H9 (cell line): ENCODE data around the gene DLST. TPM values are rescaled to one million over a fixed set of nuclear protein-coding genes. Genes with fewer than 3 reads are reported as not detected.

Experiments
- DNase-seq: peaks from one replicate; pipeline ENCODE4 v3.0.0-alpha.2; 2017
- H2AFZ ChIP-seq: one replicate; pipeline ENCODE4 v1.6.1; 2013; ENCODE audit warnings: mild to moderate bottlenecking, low read length, control low read depth, moderate library complexity
- H2AK5ac ChIP-seq: 2 replicates; pipeline ENCODE4 v1.6.1; 2013; ENCODE audit warnings: low read length, control low read depth, mixed read lengths; ENCODE audit not compliant: insufficient read length
- H2BK120ac ChIP-seq: one replicate; pipeline ENCODE4 v1.6.1; 2013; ENCODE audit warnings: low read depth, mild to moderate bottlenecking, low read length, control low read depth, inconsistent platforms; ENCODE audit not compliant: poor library complexity, severe bottlenecking
- H2BK12ac ChIP-seq: 2 replicates; pipeline ENCODE4 v1.6.1; 2013; ENCODE audit warnings: low read length, control low read depth, mixed read lengths, low read depth; ENCODE audit not compliant: insufficient read length
- H2BK15ac ChIP-seq: 2 replicates; pipeline ENCODE4 v1.6.1; 2013; ENCODE audit warnings: low read depth, low read length, control low read depth
- H2BK20ac ChIP-seq: one replicate; pipeline ENCODE4 v1.6.1; 2013; ENCODE audit warnings: low read depth, mild to moderate bottlenecking, low read length, control low read depth, inconsistent platforms; ENCODE audit not compliant: poor library complexity, severe bottlenecking
- H2BK5ac ChIP-seq: 2 replicates; pipeline ENCODE4 v1.6.1; 2013; ENCODE audit warnings: low read length, control low read depth, mixed read lengths; ENCODE audit not compliant: insufficient read length
- H3K14ac ChIP-seq: 2 replicates; pipeline ENCODE4 v1.6.1; 2013; ENCODE audit warnings: low read length, control low read depth; ENCODE audit not compliant: insufficient read depth
- H3K18ac ChIP-seq: 2 replicates; pipeline ENCODE4 v1.6.1; 2013; ENCODE audit warnings: low read depth, mild to moderate bottlenecking, mixed read lengths, low read length, control low read depth; ENCODE audit not compliant: insufficient read length
- H3K23ac ChIP-seq: 2 replicates; pipeline ENCODE4 v1.6.1; 2013; ENCODE audit warnings: low read length, control low read depth, mixed read lengths, low read depth; ENCODE audit not compliant: insufficient read length
- H3K23me2 ChIP-seq: 2 replicates; pipeline ENCODE4 v1.6.1; 2013; ENCODE audit warnings: low read depth, mild to moderate bottlenecking, mixed read lengths, low read length, control low read depth; ENCODE audit not compliant: insufficient read length, poor library complexity, severe bottlenecking
- H3K27ac ChIP-seq: 2 replicates; pipeline ENCODE4 v1.5.1; 2013; ENCODE audit warnings: low read length, control low read depth, mixed read lengths, low read depth; ENCODE audit not compliant: insufficient read length
- H3K27me3 ChIP-seq: 2 replicates; pipeline ENCODE4 v1.6.1; 2013; ENCODE audit warnings: low read length, control low read depth, inconsistent platforms; ENCODE audit not compliant: insufficient read depth
- H3K4ac ChIP-seq: 2 replicates; pipeline ENCODE4 v1.6.1; 2013; ENCODE audit warnings: low read depth, mild to moderate bottlenecking, control low read depth, inconsistent platforms, low read length, moderate library complexity
- H3K4me1 ChIP-seq: 2 replicates; pipeline ENCODE4 v1.6.1; 2013; ENCODE audit warnings: low read length, control low read depth, inconsistent platforms; ENCODE audit not compliant: insufficient read depth
- H3K4me2 ChIP-seq: 2 replicates; pipeline ENCODE4 v1.6.1; 2013; ENCODE audit warnings: low read length, control low read depth, mixed read lengths; ENCODE audit not compliant: insufficient read length, insufficient read depth
- H3K56ac ChIP-seq: 2 replicates; pipeline ENCODE4 v1.6.1; 2013; ENCODE audit warnings: low read depth, mild to moderate bottlenecking, mixed read lengths, low read length, control low read depth; ENCODE audit not compliant: insufficient read length
- H3K79me1 ChIP-seq: 2 replicates; pipeline ENCODE4 v1.6.1; 2013; ENCODE audit warnings: low read depth, mild to moderate bottlenecking, moderate library complexity, low read length, control low read depth, inconsistent platforms; ENCODE audit not compliant: insufficient read depth, poor library complexity, severe bottlenecking
- H3K79me2 ChIP-seq: 2 replicates; pipeline ENCODE4 v1.6.1; 2013; ENCODE audit warnings: low read length, control low read depth, inconsistent platforms; ENCODE audit not compliant: insufficient read depth
- H3K9ac ChIP-seq: 2 replicates; pipeline ENCODE4 v1.6.1; 2013; ENCODE audit warnings: low read length, control low read depth, mixed read lengths; ENCODE audit not compliant: insufficient read length; ENCODE audit errors: extremely low read depth
- H3K9me3 ChIP-seq: one replicate; pipeline ENCODE4 v1.6.1; 2013; ENCODE audit warnings: low read depth, low read length, inconsistent platforms; ENCODE audit not compliant: control insufficient read depth
- H3T11ph ChIP-seq: one replicate; pipeline ENCODE4 v1.6.1; 2013; ENCODE audit warnings: mild to moderate bottlenecking, low read length, control low read depth, inconsistent platforms
- H4K20me1 ChIP-seq: one replicate; pipeline ENCODE4 v1.6.1; 2013; ENCODE audit not compliant: control insufficient read depth, insufficient read length, insufficient read depth
- H4K5ac ChIP-seq: 2 replicates; pipeline ENCODE4 v1.6.1; 2013; ENCODE audit warnings: low read depth, mild to moderate bottlenecking, mixed read lengths, low read length, control low read depth; ENCODE audit not compliant: insufficient read length
- H4K8ac ChIP-seq: replicated peaks from 2 replicates; pipeline ENCODE4 v1.6.1; 2013; ENCODE audit warnings: low read length, control low read depth, mixed read lengths, low read depth; ENCODE audit not compliant: insufficient read length
- H4K91ac ChIP-seq: 2 replicates; pipeline ENCODE4 v1.6.1; 2013; ENCODE audit warnings: low read depth, mild to moderate bottlenecking, moderate library complexity, mixed read lengths, low read length, control low read depth; ENCODE audit not compliant: insufficient read length
- H3K27ac Mint-ChIP-seq, 3 experiments: 2 replicates in 2 of 3; 3 replicates in 1 of 3; pipeline ENCODE4 v1.8.0; 2020 to 2021; ENCODE audit warnings: mixed read lengths in 3 of 3, mild to moderate bottlenecking in 1 of 3, moderate library complexity in 1 of 3
- H3K27me3 Mint-ChIP-seq: 2 replicates; pipeline ENCODE4 v1.8.0; 2021; ENCODE audit warnings: low read depth, mild to moderate bottlenecking, moderate library complexity, mixed read lengths
- H3K36me3 Mint-ChIP-seq, 3 experiments: 2 replicates in 2 of 3; 3 replicates in 1 of 3; pipeline ENCODE4 v1.8.0; 2020 to 2021; ENCODE audit warnings: low read depth in 3 of 3, mixed read lengths in 3 of 3; ENCODE audit not compliant: insufficient read depth in 1 of 3
- H3K4me1 Mint-ChIP-seq, 2 experiments: 2 replicates each; pipeline ENCODE4 v1.8.0; 2020; ENCODE audit warnings: mixed read lengths in 2 of 2
- H3K4me3 Mint-ChIP-seq, 2 experiments: 2 replicates in 1 of 2; 3 replicates in 1 of 2; pipeline ENCODE4 v1.8.0; 2020 to 2021; ENCODE audit warnings: mild to moderate bottlenecking in 2 of 2, mixed read lengths in 2 of 2, moderate library complexity in 1 of 2
- H3K9me3 Mint-ChIP-seq, 2 experiments: 2 replicates in 1 of 2; 3 replicates in 1 of 2; pipeline ENCODE4 v1.8.0; 2020; ENCODE audit warnings: mild to moderate bottlenecking in 2 of 2, mixed read lengths in 2 of 2, moderate library complexity in 1 of 2
- CTCF ChIP-seq: fragments of 200-600 bp; sonication (generic); conservative IDR thresholded peaks from 3 replicates; pipeline ENCODE4 v1.8.0; 2021; ENCODE audit warnings: antibody characterized with exemption, mild to moderate bottlenecking
- WGBS: extraction: QIAGEN DNeasy Blood & Tissue Kit; methylation state at CpG from one replicate; pipeline ENCODE4 v1.1.7; 2013; ENCODE audit warnings: missing lambda C conversion rate, low lambda C conversion rate, mixed read lengths; ENCODE audit not compliant: insufficient read length; ENCODE audit errors: extremely low coverage; 5-methylcytosine and 5-hydroxymethylcytosine counted together
- total RNA-seq: library from RNA; stranded (reverse); gene quantifications from 2 replicates; pipeline ENCODE4 v1.2.1, GENCODE V29; 2021

The DLST gene
- total RNA-seq, 1 experiment from 2014 or later = 116 TPM

GRCh38 chr14:74896400-74896799 lies 14.7 kb downstream of the DLST start:
- H3K27ac Mint-ChIP-seq = no peak overlapping the region
- H4K91ac ChIP-seq = no peak overlapping the region
- no peak overlapping the region for H3T11ph ChIP-seq
- H3K79me1 ChIP-seq = no peaks in the 10 kb centered on the region
- no peak overlapping the region for H3K4me2 ChIP-seq
- H3K4me1 ChIP-seq = no peaks in the 10 kb centered on the region
- H3K4ac ChIP-seq = no peak overlapping the region
- no peaks in the 10 kb centered on the region for H3K23me2 ChIP-seq
- no peak for TF ChIP-seq CTCF
- H3K27me3 ChIP-seq = no peaks in the 10 kb centered on the region
- no peak overlapping the region for H3K9ac ChIP-seq
- no peak overlapping the region for H2AFZ ChIP-seq
- H3K14ac ChIP-seq = no peak overlapping the region
- no peak overlapping the region for H4K8ac ChIP-seq
- no peaks in the 10 kb centered on the region for H3K9me3 Mint-ChIP-seq
- no peak overlapping the region for H2BK20ac ChIP-seq
- H3K23ac ChIP-seq = no peak overlapping the region
- H2BK120ac ChIP-seq = no peak overlapping the region
- no CpG with 5 or more reads among the region's 3 CpGs for WGBS
- H4K5ac ChIP-seq = no peak overlapping the region
- H3K18ac ChIP-seq = no peak overlapping the region
- H3K27me3 Mint-ChIP-seq = no peaks in the 10 kb centered on the region
- no peak overlapping the region for H3K27ac ChIP-seq
- H4K20me1 ChIP-seq = no peaks in the 10 kb centered on the region
- H2AK5ac ChIP-seq = no peak overlapping the region
- H3K4me1 Mint-ChIP-seq = no peaks in the 10 kb centered on the region
- peaks cover 75 to 99% (median 98%) of the 10 kb centered on the region in 3 experiments; a peak in 6 of 7 replicates for H3K36me3 Mint-ChIP-seq
- no peak overlapping the region for H2BK15ac ChIP-seq
- no peak overlapping the region for H2BK12ac ChIP-seq
- H3K56ac ChIP-seq = no peak overlapping the region
- no peak overlapping the region for H3K4me3 Mint-ChIP-seq
- no peaks in the 10 kb centered on the region for H3K79me2 ChIP-seq
- H3K9me3 ChIP-seq = no peaks in the 10 kb centered on the region
- H2BK5ac ChIP-seq = no peak overlapping the region
- no peak for DNase-seq
